H7 (cell line): Measurements from ENCODE around the gene MB. TPM values are rescaled to one million over a fixed set of nuclear protein-coding genes. Genes with fewer than 3 reads are reported as not detected.
"Not testable (repeated sequence)": the region's sequence is repeated elsewhere in the genome, so short reads cannot be mapped to it uniquely, and the experiment has no call there.

ENCODE experiments used
- DNase-seq: peaks from one replicate; pipeline ENCODE4 v3.0.0; 2012
- H3K27me3 ChIP-seq: 2 replicates; pipeline ENCODE4 v1.6.0; 2011; ENCODE audit warnings: mild to moderate bottlenecking, low read length; ENCODE audit not compliant: control insufficient read depth, insufficient read depth
- H3K36me3 ChIP-seq: replicated peaks from 2 replicates; pipeline ENCODE4 v1.5.1; 2011; ENCODE audit warnings: low read length; ENCODE audit not compliant: control insufficient read depth, insufficient read depth
- H3K4me3 ChIP-seq: 2 replicates; pipeline ENCODE4 v1.5.1; 2011; ENCODE audit warnings: low read depth, mild to moderate bottlenecking, control low read depth, low read length, moderate library complexity; ENCODE audit not compliant: insufficient read depth
- total RNA-seq: library from RNA; depleted of rRNA; stranded (reverse); fragments of >200 nt; shearing (Covaris generic); gene quantifications from 2 replicates; pipeline ENCODE4 v1.2.3, GENCODE V29; 2014; rRNA removed

The MB gene
- total RNA-seq: 0.35 and 0.70 TPM in 2 replicates

DNA sequence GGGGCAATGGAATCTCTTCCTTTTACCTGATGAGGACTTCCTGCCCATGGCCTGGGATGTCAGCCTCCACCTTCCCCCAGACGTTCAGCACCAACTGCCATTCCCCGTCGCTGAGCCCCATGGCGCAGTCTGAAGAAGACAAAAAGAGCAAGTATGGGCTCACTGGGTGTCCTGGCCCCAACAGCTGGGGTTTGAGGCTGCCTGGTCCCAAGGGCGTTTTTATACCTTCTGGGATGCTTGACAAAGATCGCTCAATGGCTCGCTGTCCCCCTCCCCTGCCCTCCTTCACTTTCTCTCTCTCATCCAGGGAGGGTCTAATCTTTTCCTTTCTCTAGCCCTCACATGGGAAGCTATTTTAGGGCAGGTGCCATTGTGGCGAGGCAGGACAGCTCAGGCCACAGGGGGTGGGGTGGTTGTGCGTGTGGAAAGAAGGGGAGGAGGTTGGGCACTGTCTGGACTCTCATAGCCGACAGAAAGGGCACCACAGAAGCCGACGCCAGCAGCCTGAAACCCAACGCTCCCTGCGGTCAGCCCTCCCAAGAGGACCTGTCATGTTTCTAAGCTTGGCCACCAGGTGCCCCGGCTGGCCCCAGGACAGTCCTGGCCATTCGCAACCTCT lies at the start of gene MB:
MB (minus strand) TSS at position 193 of the 619 bp plus-strand sequence; CDS start at position 121, 72 bp downstream.
- Histone ChIP-seq H3K27me3 (no peaks in the 10 kb centered on the region), H3K4me3 (no peak within 1 kb of the TSS), H3K36me3 (no peaks in the 10 kb centered on the region)
- no peak for DNase-seq

DNA sequence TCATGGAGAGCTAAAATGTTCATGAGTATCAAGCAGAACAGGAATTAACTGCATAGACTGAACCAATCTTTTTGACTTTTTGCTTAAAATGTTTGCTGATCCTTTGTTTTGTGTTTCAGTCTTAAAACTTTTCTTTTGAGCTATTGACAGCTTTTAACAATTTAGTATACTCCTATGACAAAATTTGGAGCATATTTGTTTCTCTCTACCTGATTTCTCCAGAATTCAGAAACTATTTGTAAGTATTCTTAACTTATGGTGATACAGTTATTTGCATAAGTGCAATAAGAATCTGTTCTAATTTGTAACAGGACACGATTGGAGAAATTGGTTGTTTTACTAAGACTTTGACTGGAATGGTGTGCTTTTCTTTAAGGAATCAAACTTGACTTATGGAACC lies 49.6 kb upstream of the MB start:
- H3K27me3 ChIP-seq, H3K36me3 ChIP-seq, DNase-seq, H3K4me3 ChIP-seq: not testable (repeated sequence)

DNA sequence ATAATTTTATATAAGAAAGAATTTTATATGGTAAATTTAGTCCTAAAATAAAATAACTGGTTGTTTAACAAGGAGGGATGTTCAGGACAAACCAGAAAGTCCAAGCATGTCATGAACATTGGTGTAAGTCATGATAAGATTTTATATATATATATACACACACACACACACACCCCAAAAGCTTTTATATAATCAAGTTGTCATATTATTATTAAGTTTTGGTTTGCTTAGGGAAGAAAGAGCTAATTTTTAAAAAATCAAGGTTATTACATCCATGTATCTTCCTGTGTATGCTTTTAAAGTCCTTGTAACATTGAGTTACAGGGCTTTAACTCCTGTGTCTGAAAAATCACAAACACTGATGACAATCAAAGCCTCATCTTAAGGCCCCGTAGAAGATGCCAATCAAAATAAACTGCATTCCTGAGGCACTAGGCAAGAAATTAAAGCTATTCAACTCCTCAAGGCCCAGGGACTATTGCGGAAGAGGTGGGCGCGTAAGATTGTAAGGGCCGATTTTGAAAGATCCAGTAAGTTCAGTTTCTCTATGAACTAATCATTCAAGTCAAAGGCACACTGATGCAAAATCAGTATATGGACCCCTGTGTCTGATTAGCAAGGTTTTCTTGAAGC lies 47.9 kb upstream of the MB start:
- H3K4me3 ChIP-seq: no peak overlapping the region
- H3K27me3 ChIP-seq: no peaks in the 10 kb centered on the region
- no peaks in the 10 kb centered on the region for H3K36me3 ChIP-seq
- no peak for DNase-seq

DNA sequence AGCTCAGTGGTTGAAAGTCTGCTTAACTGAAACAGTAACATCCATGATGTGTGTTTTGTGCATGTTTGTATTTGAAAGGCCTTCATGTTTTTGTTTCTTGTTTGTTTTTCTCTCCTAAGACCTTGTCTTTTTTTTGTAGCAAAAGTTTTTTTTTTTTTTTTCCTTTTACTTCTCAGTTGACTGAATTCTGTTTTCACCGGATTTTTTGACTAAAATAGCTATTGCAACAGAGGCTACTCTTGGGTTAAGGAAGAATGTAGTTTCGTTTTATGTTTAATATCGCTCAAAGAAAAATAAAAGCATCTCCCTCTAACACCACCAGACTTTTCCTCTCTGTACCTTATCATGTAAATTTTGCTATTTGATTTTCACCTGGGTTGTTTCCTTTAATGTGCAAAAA lies 46.2 kb upstream of the MB start:
- H3K27me3 ChIP-seq: no peaks in the 10 kb centered on the region
- DNase-seq: no peak
- no peak overlapping the region for H3K4me3 ChIP-seq
- no peaks in the 10 kb centered on the region for H3K36me3 ChIP-seq

DNA sequence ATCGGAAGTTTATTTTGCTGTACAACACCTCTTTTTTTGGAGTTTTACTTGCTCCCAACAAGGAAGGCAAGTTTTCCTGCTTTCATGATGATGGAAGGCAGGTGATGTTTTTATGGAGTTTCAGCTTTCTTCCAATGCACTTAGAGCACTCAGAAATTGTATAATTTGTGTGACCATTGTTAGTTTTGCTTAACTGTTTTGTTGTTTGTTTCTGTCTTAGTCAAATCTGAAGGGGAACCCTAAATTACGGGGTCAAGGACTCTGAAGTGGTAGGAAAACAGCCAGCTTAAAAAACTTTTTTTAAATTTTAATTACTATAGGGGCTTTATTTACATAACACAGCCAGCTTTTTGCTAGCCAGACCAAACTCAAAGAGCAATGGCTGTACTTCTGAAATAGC lies 45.8 kb upstream of the MB start:
- H3K36me3 ChIP-seq: no peaks in the 10 kb centered on the region
- no peaks in the 10 kb centered on the region for H3K27me3 ChIP-seq
- DNase-seq: no peak
- no peak overlapping the region for H3K4me3 ChIP-seq

DNA sequence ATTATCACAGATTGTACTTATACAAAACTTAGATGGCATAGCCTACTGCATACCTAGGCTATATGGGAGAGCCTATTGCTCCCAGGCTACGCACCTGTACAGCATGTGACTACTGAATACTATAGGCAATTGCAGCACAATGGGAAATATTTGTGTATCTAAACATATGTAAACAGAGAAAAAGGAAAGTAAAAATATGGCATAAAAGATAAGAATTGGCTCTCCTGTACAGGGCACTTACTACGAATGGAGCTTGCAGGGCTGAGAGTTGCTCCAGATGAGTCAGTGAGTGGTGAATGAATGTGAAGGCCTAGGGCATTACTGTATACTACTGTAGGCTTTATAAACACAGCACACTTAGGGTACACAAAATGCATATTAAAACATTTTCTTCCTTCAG lies 44.3 kb upstream of the MB start:
- H3K4me3 ChIP-seq: no peak overlapping the region
- DNase-seq: no peak

GRCh38 chr22:35660291-35661127 lies 43.4 kb upstream of the MB start:
- no peaks in the 10 kb centered on the region for H3K36me3 ChIP-seq
- no peaks in the 10 kb centered on the region for H3K27me3 ChIP-seq
- no peak overlapping the region for H3K4me3 ChIP-seq
- DNase-seq: no peak

More for the DNA sequence above, 44.3 kb upstream of the MB start:
- no peaks in the 10 kb centered on the region for H3K36me3 ChIP-seq
- H3K27me3 ChIP-seq: no peaks in the 10 kb centered on the region

DNA sequence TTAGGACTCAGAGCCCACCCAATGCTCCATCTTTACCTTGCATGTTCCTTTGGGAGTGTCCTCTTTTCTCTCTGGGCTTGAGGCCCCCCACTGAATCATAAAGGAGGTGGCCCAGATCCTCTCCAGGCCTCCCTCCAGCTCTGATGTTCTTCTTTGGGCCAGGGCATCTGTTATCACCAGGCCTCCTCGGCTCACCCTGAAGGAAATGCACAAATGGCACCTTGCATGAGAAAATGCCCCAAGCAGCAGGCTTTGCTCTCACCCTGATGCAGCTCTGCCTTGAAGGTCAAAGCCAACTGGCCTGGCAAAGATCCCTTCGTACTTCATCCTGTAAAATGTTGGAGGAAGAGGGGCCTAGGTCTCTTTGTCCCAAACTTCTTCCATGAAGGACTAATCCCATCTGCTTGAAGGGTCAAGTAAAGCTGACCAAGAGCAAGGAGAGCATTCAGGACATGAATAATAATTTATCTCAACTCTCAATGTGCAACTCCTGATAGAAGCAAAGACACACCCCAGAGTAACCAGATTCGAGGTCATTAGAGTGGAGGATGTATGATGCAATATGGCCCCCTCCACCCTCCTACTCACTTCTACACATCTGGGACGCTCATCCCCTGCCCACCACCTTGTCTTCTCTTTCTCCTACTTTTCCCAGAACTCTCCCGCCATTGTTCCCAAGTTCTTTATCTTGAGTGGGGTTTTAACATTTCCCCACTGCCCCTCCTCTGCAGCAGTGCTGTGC lies 40.6 kb upstream of the MB start:
- Histone ChIP-seq H3K27me3 (no peaks in the 10 kb centered on the region), H3K36me3 (no peaks in the 10 kb centered on the region), H3K4me3 (no peak overlapping the region)
- DNase-seq: no peak

- DNase-seq: no peak
- Histone ChIP-seq H3K4me3 (no peak overlapping the region), H3K36me3 (no peaks in the 10 kb centered on the region), H3K27me3 (no peaks in the 10 kb centered on the region)
Measured at GRCh38 chr22:35656284-35656752, 39.2 kb upstream of the MB start.

- H3K4me3 ChIP-seq: no peak overlapping the region
- no peaks in the 10 kb centered on the region for H3K36me3 ChIP-seq
- DNase-seq: no peak
- H3K27me3 ChIP-seq: no peaks in the 10 kb centered on the region
Measured at GRCh38 chr22:35653824-35654223, 36.7 kb upstream of the MB start.

GRCh38 chr22:35651085-35651484 lies 34.0 kb upstream of the MB start:
- no peak overlapping the region for H3K4me3 ChIP-seq
- no peaks in the 10 kb centered on the region for H3K36me3 ChIP-seq
- H3K27me3 ChIP-seq: no peaks in the 10 kb centered on the region
- DNase-seq: no peak

- Histone ChIP-seq H3K4me3 (no peak overlapping the region), H3K27me3 (no peaks in the 10 kb centered on the region), H3K36me3 (no peaks in the 10 kb centered on the region)
- DNase-seq: no peak
Measured at GRCh38 chr22:35649636-35650250, 32.6 kb upstream of the MB start.

GRCh38 chr22:35649026-35649553 lies 32.0 kb upstream of the MB start:
- no peak for DNase-seq
- Histone ChIP-seq H3K36me3 (no peaks in the 10 kb centered on the region), H3K4me3 (no peak overlapping the region), H3K27me3 (no peaks in the 10 kb centered on the region)
